CD4-positive, alpha-beta T cell treated with Interleukin-1 beta for 1 hour (primary cell): ENCODE data around the gene CNPPD1.

Source experiments
- DNase-seq, 2 donors: peaks; one replicate each; pipeline ENCODE4 v3.0.0-alpha.2; 2020 to 2022

CNPPD1 gene

DNA sequence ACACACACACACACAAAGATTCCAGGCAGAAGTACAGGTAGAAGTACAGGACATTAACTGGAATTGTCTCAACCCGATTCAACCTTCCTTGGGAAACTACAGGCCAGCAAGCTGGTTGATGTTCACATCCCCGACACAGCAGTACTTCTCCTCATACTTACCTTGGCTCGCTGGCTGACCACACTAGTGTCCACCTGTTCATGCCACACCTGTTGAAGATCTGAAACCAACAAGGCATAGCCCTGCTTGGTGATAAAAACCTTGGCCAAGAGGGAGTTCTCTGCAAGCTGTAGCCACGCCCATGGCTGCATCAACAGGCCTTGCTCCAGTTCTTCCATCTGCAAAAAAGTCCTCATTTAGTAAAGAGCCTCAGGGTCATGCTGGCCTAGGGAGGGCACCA is 18.7 kb downstream of the CNPPD1 start:
- no peak for DNase-seq

DNA sequence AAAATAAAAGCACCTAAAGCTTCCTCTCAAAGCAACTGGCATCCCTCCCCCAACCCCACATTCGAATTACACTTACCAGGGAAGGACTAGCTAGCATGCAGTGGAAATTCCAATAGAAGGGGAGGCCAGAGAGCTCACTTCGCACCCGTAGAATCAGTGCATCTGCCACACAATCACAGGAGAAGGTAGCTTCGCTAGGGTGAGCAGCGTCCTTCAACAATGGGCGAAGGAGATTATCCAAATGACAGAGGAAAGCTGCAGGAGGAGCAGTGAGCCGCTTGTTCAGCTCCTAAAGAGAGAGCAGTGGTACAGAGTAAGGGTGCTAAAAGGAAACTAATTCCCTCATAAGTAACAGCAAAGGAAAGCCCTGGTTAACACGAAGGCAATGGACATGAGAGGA is 19.3 kb downstream of the CNPPD1 start:
- DNase-seq = no peak

DNA sequence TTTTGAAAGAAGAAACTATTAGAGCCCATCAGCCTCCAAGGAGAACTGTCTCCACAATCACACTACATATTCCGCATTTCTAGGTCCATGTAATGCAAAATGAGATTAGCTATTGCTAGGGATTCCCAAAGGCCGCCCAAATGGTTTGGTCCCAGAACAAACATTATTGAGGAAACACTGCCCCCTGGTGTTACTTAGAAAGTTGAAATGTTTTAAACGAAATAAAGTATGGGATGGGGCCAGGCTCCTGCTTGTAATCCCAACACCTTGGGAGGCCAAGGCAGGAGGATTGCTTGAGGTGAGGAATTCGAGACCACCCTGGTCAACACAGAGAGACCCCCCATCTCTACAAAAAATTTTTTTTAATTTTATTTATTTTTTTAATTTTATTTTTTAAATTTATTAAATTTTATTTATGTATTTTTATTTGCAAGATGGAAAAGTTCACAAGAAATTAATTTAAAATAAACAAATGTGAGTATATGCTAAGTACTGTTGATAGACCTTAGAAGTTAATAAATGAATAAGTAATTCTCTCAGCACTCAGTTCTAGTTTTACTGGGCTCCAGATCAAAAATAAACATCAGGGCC is 21.6 kb downstream of the CNPPD1 start:
- DNase-seq = peak; percentile 17 to 73

DNA sequence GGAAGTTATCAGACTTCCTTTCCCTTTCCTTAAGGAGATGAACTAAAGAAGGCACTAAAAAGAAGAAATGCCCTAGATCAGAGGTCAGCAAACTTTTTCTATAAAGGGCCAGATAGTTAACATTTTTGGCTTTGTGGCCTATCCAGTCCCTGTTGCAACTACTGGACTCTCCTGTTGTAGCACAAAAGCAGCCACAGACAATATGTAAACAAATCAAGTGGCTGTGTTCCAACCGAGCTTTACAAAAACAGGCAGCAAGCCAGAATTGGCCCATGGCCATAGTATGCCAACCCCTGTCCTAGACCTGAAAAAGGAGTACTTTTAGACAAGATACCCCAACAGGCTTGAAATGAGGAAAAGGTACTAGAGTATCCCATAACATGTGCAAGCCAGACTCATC is 27.1 kb downstream of the CNPPD1 start:
- no peak for DNase-seq

DNA sequence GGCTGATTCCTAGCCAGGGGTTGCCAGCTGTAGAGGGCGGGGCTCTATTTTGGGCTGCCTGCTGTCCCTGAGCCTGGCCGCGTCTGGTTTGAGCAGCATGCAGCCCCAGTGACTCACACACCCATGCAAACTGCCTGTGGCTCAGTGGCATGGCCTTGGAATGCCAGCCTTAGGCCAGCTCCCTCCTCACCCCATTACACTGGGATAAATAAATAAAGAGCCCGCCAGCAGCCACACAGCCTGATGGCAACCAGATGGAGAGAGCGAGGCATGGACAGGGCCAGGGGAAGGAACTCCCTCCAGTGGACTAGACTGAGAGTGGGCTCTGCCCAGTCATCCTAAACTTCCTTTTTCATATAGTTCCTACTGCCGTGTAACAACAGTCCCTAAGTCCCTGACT is 34.4 kb downstream of the CNPPD1 start:
- no peak for DNase-seq

DNA sequence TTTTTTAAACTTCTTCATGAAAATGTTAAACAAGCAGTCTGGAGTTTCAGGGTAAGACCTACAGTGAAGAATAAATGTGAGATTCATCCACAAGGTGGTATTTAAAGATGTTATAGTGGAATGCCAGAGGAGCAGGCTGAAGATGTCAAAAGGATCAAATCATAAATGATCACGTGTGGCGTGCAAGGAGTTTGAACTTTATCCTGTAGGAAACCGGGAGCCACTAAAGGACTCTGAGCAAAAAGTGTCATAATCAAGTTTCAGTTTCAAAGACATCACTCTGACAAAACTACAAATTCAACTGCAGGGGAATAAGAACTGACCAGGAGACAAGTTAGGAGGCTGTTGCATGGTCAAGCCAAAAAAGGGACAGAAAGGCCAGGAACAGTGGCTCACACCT is 36.0 kb downstream of the CNPPD1 start:
- DNase-seq = no peak

DNA sequence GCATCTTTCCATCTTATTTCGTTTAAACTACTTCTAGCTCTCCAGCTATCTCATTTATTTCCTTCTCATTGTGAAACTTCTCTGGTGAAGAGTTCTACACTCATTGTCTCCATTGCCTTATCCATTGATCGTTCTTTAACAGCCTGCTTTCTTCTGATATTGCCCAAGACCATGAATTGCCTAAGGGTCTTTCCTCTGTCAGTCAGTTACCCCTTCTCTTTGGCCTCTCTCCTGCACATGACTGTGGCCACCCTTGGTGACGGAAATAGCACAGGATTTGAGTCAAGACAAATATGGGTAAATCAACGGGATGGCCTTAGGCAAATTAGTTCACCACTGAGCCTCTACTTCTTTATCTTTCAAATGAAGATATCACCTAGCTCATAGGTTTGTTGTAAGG is 42.7 kb downstream of the CNPPD1 start:
- DNase-seq = no peak

DNA sequence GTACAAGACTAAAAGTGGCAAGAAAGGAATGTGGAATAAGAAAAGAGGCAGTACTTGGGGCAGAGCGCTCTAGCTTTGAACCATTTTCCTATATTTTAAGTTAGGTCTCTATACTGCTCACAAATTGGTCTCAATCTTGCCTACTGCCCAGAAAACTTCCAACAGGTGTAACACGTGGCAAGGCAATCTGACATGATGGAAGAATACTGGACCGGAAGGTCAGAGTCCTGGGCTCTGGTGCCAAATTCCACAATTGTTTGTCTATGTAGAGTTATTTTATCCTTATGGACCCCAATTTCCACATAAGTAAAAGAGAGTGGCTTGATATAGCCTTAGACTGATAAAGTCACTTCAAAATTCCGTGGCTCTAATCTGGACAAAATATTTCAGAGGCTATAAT is 45.0 kb downstream of the CNPPD1 start:
- no peak for DNase-seq

DNA sequence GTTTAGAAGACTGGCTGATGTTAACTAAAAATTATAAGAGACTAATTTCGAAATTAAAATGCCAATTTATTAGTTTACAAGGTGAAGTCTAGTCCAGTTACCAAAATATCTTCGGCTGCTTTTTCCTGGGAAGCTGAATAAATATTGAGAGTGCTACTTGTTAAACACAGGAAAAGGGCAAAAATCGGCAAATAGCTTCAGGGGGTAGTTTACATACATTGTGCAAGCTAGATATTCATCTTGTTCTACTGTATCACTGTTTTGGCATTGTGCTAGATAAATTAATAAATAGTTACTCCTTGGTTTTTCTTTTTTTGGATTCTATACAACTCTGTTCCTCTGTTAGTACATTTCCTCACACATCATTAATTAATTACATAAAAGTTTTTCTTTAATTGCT is 45.4 kb downstream of the CNPPD1 start:
- DNase-seq = no peak

DNA sequence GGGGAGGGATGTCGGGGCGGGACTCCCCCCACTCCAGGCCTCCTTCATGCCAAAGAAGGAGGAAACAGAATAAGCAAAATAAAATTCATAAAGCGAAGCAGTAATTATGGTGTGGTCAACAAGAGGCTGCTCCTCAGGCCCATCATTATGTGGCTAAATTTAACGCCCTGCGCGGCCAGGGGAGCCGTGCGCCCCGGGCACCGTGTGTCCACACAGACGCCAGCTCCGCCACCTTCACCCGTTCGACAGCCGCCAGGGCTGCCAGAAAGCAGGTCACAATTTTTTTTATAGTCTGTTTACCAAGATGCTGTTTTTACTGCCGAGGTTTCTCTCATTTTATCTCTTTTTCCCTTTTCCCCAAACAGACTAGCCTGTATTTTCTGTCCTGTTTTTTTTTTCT is 47.1 kb downstream of the CNPPD1 start:
- DNase-seq = no peak

DNA sequence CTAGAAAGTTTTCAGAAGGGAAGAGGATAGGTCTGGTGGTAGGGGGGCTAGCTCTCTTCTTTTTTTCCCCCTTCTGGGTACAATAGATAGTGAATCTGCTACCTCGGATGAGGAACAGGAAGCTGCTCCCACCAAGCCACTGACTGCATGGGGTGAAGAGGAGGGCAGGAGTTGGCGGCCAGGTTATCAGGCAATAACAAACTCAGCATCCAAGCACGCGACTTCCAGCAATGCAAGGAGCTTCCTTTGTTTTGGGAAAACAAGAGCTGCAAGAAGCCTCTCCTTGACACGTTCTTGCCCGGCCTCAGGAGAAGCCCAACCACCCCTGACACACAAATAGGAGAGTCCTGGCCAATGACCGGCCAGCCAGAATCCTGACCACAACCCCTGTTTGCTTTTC is 48.3 kb downstream of the CNPPD1 start:
- no peak for DNase-seq

DNA sequence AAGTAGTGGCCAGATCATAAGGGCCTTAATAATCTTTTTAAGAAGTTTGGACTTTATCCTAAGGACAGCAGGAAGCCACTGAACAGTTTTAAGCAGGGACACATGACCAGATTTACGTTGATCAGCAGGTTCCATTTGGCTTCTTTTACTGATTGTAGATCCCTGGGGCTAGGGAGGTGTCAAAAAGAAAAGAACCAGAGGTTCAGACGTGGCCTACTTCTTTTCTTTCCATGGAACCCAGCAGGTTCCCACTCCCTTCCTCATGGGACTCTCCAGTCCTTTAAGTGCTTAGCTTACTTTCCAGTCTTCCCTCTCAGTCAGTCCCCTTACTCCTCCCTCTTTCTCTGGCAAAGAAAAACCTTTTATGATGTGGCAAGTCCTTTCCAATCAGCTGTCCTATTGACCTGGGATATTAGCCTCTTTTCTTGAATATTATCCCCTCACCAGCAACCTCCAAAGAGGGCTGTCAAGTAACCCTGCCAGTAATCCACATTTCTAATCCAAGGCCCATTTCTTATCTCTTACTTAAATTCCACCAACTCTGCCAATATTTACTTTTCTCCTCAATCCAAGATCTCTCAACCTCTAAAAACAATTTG is 49.6 kb downstream of the CNPPD1 start:
- DNase-seq = no peak

DNA sequence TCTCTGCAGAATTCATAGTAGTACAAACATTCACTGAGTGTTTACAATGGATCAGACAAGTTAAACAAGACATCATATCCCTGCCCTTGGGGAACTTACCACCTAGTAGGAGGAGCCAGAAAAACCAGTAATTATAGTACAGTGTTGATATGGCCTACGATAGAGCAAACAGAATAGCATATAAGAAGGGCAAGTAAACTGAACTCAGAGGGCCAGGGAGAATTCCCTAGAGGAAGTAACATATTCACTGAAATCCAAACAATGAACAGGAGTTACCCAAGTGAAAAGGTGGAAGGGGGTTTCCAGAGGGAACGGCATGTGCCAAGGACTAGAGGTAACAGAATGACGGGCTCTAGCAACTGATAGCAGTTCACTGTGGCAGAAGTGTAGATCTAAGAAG is 50.2 kb downstream of the CNPPD1 start:
- DNase-seq = no peak

DNA sequence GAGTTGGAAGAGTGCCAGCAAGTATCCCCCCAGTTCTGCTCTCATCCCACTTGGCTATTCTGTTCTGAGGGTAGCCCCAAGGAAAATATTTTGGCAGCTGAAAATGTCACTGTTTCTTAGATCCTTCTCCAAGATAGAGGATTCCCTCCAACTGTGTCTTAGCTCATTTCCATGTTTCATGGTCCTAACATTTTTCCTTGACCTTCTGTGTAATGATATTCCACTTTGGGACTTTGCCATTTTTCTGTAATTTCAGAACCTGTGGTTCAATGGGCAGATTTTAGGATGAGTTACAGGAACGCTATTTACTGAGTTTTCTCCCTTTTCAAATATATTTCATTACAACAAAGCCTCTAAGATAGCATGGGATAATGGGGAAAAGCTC is 50.8 kb downstream of the CNPPD1 start:
- DNase-seq = no peak

DNA sequence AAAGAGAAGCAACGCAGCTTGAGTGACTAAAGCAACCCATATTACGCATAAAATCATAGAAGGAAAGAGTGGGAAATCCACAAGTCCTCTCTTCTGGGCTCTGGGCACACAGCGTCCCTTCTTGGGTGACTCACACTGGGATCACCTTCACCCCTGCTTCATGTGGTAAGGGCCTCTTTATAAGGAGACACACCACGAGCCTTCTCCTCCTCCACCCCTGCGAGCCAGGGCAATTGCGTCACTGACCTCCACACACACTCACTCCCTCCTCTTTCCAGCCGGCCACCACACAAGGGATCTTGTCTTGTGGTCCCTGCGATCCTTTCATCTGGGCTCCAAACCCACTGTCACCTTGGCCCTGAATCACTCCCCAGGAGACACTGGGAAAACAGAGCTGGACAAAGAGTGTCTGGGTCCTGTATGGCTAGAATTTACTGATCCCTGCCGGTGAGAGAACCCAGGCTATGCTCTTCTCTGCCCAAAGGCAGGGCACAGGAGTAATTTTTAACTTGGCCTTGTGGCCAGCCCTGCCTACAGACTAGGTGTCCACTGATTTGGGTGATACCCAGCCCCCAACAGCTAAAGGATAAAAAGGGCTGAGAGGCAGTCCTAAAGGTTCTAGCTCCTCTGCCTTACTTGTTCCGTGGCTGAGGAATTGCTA is 51.4 kb downstream of the CNPPD1 start:
- DNase-seq = no peak

DNA sequence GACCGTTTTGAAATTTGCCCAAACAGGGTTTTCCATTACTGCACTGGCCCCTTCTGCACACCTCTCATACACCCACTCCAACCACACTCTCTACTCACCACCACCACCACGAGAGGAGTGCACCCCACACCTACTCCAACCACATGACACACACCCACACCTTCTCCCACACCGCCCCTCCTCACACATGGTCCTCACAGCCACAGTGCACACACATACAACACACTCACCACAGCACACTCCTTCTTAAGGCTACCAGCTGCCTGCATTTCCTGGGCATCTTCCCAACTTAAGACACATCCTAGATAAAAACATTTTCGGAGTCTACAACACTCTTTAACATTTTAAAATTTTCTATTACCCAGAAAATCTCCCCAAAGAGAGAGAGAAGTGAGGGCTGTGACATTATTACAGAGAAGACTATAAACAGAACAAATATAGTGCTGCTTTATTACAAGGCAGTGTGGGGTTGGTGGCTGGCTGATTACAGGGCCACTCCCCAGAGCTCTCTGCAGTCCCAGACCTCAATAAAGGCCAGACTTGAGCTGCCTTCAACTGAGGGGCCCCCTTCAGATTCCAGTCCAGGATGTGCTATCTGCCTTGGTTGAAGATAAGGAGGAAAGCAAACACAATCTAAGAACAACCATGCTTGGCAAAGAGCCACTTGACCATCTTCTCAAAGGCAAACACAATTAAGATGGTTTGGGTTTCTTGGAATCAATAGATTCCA is 52.2 kb downstream of the CNPPD1 start:
- DNase-seq = peak; percentile 17 to 26

DNA sequence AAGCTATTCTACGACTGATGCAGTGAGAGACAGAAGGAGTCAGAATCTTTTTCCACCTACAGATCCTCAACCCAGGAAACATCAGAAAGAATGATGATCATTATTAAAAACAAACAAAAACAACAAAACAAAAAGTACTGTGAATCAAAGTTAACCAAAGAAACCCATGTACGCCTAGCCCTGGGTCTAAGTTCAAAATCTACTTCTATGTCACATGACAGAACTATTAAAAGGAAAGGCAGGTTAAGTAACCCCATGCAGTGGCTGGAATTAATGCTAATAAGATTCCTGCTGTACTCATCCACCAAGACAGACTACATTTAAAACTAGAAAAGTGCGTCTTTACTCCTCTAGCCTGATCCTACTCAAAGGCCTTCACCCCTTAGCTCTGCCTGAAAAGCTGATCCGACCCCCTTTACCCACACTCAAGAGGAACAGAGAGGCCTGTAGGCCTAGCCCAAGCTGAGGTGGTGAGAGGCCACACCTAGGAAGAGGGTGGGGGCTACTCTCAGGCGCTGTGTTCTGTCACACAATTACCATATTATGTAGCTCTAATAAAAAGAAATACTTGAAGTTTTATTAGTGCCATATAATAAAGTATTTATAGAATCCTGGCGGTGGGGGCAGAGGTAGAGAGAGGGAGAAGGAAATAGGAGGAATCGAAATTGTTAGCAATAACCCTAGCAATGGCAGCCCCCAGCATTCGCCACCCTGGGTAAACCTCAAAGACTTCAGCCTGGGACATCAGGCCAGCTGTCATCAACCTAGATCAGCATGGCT is 53.2 kb downstream of the CNPPD1 start:
- no peak for DNase-seq

DNA sequence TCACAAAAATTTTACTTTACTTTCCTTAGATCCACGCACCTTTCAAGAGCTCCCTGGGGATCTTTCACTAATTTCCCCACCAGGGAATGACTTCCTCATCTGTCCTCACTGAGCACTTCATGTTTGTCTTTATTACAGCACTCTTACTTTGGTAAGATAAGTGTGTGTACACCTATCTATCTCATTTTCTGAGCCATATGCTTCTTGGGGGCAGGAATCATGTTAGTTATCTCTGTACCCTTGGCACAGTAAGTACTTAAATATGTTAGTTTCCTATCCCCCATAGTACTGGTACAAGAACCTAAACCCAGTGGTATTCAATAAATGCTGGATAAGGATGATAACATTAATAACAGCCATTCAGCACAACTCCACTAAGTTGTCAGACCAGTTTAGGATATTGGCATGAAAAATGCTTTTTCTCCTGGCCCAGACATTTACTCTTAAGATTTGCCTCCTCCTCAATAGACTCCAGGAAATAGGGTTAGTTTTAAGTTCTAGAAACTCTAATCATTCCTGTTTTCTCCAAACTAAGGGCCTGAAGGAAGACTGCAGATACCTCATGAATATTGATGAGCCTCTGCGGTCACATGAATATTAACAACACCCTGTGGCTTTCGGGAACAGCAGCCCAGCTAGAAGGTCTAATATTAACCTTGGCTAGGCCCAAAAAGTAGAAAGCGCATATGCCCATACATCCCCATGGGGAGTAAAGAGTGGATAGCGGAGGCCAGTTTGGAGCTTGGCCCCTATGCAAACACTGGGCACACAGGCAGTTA is 54.3 kb downstream of the CNPPD1 start:
- DNase-seq = no peak
